Tibial nerve (tissue), 4 donors: Measurements from ENCODE around the gene TXNL4A. TPM values are rescaled to one million over a fixed set of nuclear protein-coding genes. Genes with fewer than 3 reads are reported as not detected.

Source experiments
- DNase-seq, 2 donors: peaks; one replicate each; pipeline ENCODE4 v3.0.0-alpha.2; 2019; ENCODE audit warnings: low spot score in 2 of 2
- H3K27ac ChIP-seq, 4 donors: fragments of 200-600 bp; sonication (generic) in 3 of 4; one replicate each; pipeline ENCODE4 v1.5.1; 2017 to 2019; ENCODE audit warnings: mild to moderate bottlenecking in 1 of 4
- H3K27me3 ChIP-seq, 2 donors: fragments of 200-600 bp; sonication (generic) in 1 of 2; one replicate each; pipeline versions ENCODE4 v1.5.1 to v1.6.0; 2017 to 2019
- H3K36me3 ChIP-seq, 3 donors: fragments of 200-600 bp; sonication (generic); one replicate each; pipeline ENCODE4 v1.5.1; 2018 to 2019
- H3K4me1 ChIP-seq, 4 donors: fragments of 200-600 bp; sonication (generic) in 3 of 4; one replicate each; pipeline ENCODE4 v1.5.1; 2017 to 2019
- H3K4me3 ChIP-seq, 4 donors: fragments of 200-600 bp; sonication (generic) in 3 of 4; one replicate each; pipeline ENCODE4 v1.5.1; 2017 to 2019; ENCODE audit warnings: mild to moderate bottlenecking in 1 of 4, moderate library complexity in 1 of 4
- H3K9me3 ChIP-seq, 4 donors: fragments of 200-600 bp; sonication (generic) in 3 of 4; one replicate each; pipeline ENCODE4 v1.5.1; 2017 to 2019
- CTCF ChIP-seq, 5 experiments: fragments of 200-600 bp in 3 of 5; fragments of 450-650 bp in 2 of 5; sonication (generic) in 3 of 5; IDR thresholded peaks; one replicate each; pipeline ENCODE4 v1.5.1; 2016 to 2019; ENCODE audit warnings: antibody characterized with exemption in 5 of 5, mild to moderate bottlenecking in 3 of 5, moderate library complexity in 2 of 5
- EP300 ChIP-seq, 2 donors: sonication (generic); formaldehyde crosslinking; IDR thresholded peaks; one replicate each; pipeline ENCODE4 v1.6.1; 2017; ENCODE audit warnings: antibody characterized with exemption in 2 of 2, mild to moderate bottlenecking in 1 of 2
- POLR2A ChIP-seq, 2 donors: fragments of 450-650 bp; IDR thresholded peaks; one replicate each; pipeline ENCODE4 v1.6.1; 2017; ENCODE audit warnings: antibody characterized with exemption in 2 of 2, mild to moderate bottlenecking in 2 of 2, moderate library complexity in 2 of 2
- WGBS, 2 donors: methylation state at CpG; one replicate each; pipeline ENCODE4 v1.1.5; 2018; 5-methylcytosine and 5-hydroxymethylcytosine counted together
- total RNA-seq, 4 donors: library from RNA; depleted of rRNA; stranded (reverse); fragments of >200 nt; gene quantifications; one replicate each; pipeline ENCODE4 v1.1.0, GENCODE V29; 2016

The TXNL4A gene
- total RNA-seq, 4 donors from 2014 or later = 19.0 to 34.9 (median 32.5) TPM

- H3K4me1 ChIP-seq = peaks cover 0 to 33% (median 0%) of the 10 kb centered on the region in 4 donors
- H3K36me3 ChIP-seq = peaks cover 0 to 36% (median 0%) of the 10 kb centered on the region in 3 donors
- WGBS, 2 donors = 74 to 85% methylated on average over 13 of the region's 13 CpGs
Observed at GRCh38 chr18:79980585-79980984, 7.8 kb downstream of the TXNL4A start.

DNA sequence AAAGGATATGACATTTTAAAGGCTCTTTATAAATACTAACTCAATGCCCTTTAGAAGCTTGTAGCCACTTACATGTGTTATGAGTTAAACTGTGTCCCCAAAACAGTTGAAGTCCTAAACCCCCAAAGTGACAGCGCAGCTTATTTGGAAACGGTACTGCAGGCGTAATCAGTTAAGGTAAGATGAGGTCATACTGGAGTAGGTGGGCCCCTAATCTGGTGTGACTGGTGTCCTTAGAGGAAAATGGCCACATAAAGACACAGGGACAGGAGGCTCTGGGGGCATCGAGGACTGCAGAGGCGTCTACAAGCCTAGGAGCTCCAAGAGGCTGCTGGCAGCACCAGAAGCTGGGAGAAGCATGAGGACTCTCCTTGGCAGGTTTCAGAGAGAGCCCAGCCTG, 8.5 kb downstream of the TXNL4A start:
- TF ChIP-seq EP300 (IDR thresholded peaks at IDR 0.05) = no peak
- no peak for TF ChIP-seq CTCF (IDR thresholded peaks at IDR 0.05)
- TF ChIP-seq POLR2A (IDR thresholded peaks at IDR 0.05) = no peak
- Histone ChIP-seq H3K9me3 (no peaks in the 10 kb centered on the region), H3K27me3 (no peaks in the 10 kb centered on the region), H3K4me3 (no peak overlapping the region), H3K36me3 (peaks cover 0 to 38% (median 0%) of the 10 kb centered on the region in 3 donors), H3K27ac (no peak overlapping the region), H3K4me1 (peaks cover 0 to 28% (median 0%) of the 10 kb centered on the region in 4 donors)
- WGBS, 2 donors = 88 to 93% methylated on average over 5 of the region's 5 CpGs
- DNase-seq = no peak

More at GRCh38 chr18:79980585-79980984, 7.8 kb downstream of the TXNL4A start:
- Histone ChIP-seq H3K4me3 (no peak overlapping the region), H3K9me3 (no peaks in the 10 kb centered on the region), H3K27ac (no peak overlapping the region), H3K27me3 (no peaks in the 10 kb centered on the region)
- no peak for DNase-seq
- TF ChIP-seq EP300 (IDR thresholded peaks at IDR 0.05) (no peak), CTCF (IDR thresholded peaks at IDR 0.05) (no peak), POLR2A (IDR thresholded peaks at IDR 0.05) (no peak)

DNA sequence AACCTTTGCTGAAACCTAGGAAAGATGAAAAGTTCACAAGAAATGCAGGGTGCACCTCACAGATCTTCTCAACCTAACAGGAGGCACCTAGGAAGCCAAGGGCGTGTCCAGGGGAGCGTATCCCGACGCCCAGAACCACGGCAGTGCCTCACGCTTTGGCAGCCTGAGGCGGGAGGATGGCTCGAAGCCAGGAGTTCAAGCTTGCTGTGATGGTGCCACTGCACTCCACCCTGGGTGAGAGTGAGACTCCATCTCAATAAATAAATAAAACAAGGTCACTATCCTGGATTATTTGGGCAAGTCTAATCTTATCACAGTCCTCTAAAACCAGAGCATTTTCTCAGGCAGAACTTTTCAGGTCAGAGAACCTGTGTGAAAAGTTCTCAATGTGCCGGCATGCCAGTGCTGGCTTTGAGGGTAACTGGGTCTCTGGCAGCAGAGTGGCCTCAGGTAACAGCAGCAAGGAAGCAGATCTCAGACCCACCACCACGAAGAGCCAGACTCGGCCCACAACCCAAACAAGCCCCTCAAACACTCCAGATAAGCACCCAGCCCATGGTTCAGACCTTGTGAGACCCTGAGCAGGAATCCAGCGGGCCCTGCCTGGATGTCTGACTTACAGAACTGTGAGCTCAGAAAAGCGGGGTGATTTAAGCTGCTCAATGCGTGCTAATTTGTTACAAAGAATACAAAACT, 12.2 kb downstream of the TXNL4A start:
- no peak for DNase-seq
- Histone ChIP-seq H3K4me3 (no peak overlapping the region), H3K4me1 (peaks cover 0 to 4% (median 0%) of the 10 kb centered on the region in 4 donors), H3K9me3 (no peaks in the 10 kb centered on the region), H3K36me3 (peaks cover 0 to 64% (median 9%) of the 10 kb centered on the region in 3 donors), H3K27ac (no peak overlapping the region), H3K27me3 (no peaks in the 10 kb centered on the region)
- 78 to 94% methylated on average over 13 to 14 of the region's 14 CpGs for WGBS, 2 donors
- no peak for TF ChIP-seq POLR2A (IDR thresholded peaks at IDR 0.05)
- TF ChIP-seq EP300 (IDR thresholded peaks at IDR 0.05) = no peak
- no peak for TF ChIP-seq CTCF (IDR thresholded peaks at IDR 0.05)

GRCh38 chr18:79975043-79975442, 13.3 kb downstream of the TXNL4A start:
- Histone ChIP-seq H3K27me3 (no peaks in the 10 kb centered on the region), H3K27ac (no peak overlapping the region), H3K36me3 (peaks cover 0 to 75% (median 9%) of the 10 kb centered on the region in 3 donors), H3K4me1 (no peaks in the 10 kb centered on the region), H3K9me3 (no peaks in the 10 kb centered on the region), H3K4me3 (no peak overlapping the region)
- 88 to 91% methylated on average over 4 of the region's 4 CpGs for WGBS, 2 donors
- no peak for TF ChIP-seq EP300 (IDR thresholded peaks at IDR 0.05)
- no peak for TF ChIP-seq POLR2A (IDR thresholded peaks at IDR 0.05)
- no peak for TF ChIP-seq CTCF (IDR thresholded peaks at IDR 0.05)
- no peak for DNase-seq

DNA sequence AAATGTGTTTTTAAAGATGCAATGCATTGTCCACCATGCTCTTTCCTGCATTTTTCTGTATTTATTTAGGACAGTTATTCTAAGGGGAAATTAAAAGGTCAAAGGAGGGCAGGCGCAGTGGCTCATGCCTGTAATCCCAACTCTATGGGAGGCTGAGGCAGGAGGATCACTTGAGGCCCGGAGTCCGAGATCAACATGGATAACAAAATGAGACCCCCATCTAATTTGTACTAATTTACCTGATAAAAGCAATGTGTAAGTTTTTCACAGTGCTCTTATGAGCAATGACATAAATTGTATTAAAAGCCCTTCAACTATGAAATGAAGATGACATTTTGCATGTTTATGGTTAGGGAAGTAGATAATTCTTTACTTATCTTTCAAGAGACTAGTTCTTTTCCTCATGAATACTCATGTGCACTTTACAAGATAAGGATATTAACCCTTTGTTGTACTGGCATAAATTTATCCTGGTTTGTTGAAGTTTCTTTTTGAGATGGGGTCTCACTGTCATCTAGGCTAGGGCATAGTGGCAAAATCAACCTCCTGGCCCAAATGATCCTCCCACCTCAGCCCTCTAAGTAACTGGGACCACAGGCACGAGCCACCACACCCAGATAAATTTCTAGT, 14.2 kb downstream of the TXNL4A start:
- no peak for TF ChIP-seq CTCF (IDR thresholded peaks at IDR 0.05)
- no peak for TF ChIP-seq POLR2A (IDR thresholded peaks at IDR 0.05)
- TF ChIP-seq EP300 (IDR thresholded peaks at IDR 0.05) = no peak
- Histone ChIP-seq H3K4me3 (no peak overlapping the region), H3K36me3 (peaks cover 0 to 80% (median 9%) of the 10 kb centered on the region in 3 donors), H3K27ac (no peak overlapping the region), H3K27me3 (no peaks in the 10 kb centered on the region), H3K4me1 (no peaks in the 10 kb centered on the region), H3K9me3 (no peaks in the 10 kb centered on the region)
- no peak for DNase-seq
- 94 to 96% methylated on average over 4 of the region's 4 CpGs for WGBS, 2 donors
